ENCODE results near the gene FLT3LG. TPM values are rescaled to one million over a fixed set of nuclear protein-coding genes. Genes with fewer than 3 reads are reported as not detected.
A peak's percentile ranks its signal among the peaks of the same experiment; 100 is the strongest.

FLT3LG gene
- total and polyA plus RNA-seq, 9 of the 15 experiments (the other 6 are each of a cell fraction or from before 2014, with no cell fraction given): 0.31 to 6.4 (median 1.1) TPM

DNA sequence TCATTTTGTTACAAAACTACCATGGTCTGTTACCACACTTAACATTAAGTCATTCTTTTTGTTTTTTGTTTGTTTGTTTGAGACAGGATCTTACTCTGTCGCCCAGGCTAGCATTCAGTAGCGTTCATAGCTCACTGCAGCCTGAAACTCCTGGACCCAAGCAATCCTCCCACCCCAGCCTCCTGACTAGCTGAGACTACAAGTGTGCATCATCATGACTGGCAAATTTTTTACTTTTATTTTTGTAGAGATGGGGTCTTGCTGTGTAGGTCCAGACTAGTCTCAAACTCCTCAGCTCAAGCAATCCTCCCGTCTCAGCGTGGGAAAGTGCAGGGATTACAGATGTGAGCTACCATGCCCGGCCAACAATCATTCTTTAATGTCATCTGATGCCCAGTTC, 17.7 kb upstream of the FLT3LG start:
- ATAC-seq (no peak), FAIRE-seq (no peak), DNase-seq (ENCODE audit: extremely low read depth in 1 of 4, low spot score in 3 of 4) (no peak)
- H3K27me3 ChIP-seq (ENCODE audit: control insufficient read depth in 2 of 2, insufficient read depth in 2 of 2, low read length in 2 of 2): no peaks in the 10 kb centered on the region
- H3K4me2 ChIP-seq (ENCODE audit: insufficient read depth, low read length): no peak overlapping the region
- TF ChIP-seq FIP1L1 (IDR thresholded peaks at IDR 0.05; ENCODE audit: low read depth, low read length, poor library complexity, severe bottlenecking) (no peak), NFE2 (IDR thresholded peaks at IDR 0.05; ENCODE audit: low read depth) (0 out of 2 replicates have a peak, but pooled peaks have one; percentile 42), ZFX (CRISPR knock-in tag; IDR thresholded peaks at IDR 0.05) (no peak), MAFF (IDR thresholded peaks at IDR 0.05; ENCODE audit: low read length) (peak; percentile 20; the same call in 1 of the 2 replicates), MAFG (tag; conservative IDR thresholded peaks at IDR 0.05) (peak; percentile 75), ZNF316 (IDR thresholded peaks at IDR 0.05) (peak; percentile 35; the same call in 1 of the 2 replicates), ZNF121 (CRISPR knock-in tag; conservative IDR thresholded peaks at IDR 0.05) (peak; percentile 71; the same call in 1 of the 2 replicates), C11orf30 (IDR thresholded peaks at IDR 0.05; ENCODE audit: low read depth) (peak; percentile 47; the same call in 1 of the 2 replicates)
- TF ChIP-seq, protein P1, sequence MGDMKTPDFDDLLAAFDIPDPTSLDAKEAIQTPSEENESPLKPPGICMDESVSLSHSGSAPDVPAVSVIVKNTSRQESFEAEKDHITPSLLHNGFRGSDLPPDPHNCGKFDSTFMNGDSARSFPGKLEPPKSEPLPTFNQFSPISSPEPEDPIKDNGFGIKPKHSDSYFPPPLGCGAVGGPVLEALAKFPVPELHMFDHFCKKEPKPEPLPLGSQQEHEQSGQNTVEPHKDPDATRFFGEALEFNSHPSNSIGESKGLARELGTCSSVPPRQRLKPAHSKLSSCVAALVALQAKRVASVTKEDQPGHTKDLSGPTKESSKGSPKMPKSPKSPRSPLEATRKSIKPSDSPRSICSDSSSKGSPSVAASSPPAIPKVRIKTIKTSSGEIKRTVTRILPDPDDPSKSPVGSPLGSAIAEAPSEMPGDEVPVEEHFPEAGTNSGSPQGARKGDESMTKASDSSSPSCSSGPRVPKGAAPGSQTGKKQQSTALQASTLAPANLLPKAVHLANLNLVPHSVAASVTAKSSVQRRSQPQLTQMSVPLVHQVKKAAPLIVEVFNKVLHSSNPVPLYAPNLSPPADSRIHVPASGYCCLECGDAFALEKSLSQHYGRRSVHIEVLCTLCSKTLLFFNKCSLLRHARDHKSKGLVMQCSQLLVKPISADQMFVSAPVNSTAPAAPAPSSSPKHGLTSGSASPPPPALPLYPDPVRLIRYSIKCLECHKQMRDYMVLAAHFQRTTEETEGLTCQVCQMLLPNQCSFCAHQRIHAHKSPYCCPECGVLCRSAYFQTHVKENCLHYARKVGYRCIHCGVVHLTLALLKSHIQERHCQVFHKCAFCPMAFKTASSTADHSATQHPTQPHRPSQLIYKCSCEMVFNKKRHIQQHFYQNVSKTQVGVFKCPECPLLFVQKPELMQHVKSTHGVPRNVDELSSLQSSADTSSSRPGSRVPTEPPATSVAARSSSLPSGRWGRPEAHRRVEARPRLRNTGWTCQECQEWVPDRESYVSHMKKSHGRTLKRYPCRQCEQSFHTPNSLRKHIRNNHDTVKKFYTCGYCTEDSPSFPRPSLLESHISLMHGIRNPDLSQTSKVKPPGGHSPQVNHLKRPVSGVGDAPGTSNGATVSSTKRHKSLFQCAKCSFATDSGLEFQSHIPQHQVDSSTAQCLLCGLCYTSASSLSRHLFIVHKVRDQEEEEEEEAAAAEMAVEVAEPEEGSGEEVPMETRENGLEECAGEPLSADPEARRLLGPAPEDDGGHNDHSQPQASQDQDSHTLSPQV (IDR thresholded peaks at IDR 0.05): 0 out of 2 replicates have a peak, but pooled peaks have one; percentile 22
- H3K4me1 ChIP-seq (replicated peaks in 1 of 2; ENCODE audit: control insufficient read depth in 2 of 2, insufficient read depth in 2 of 2, low read length in 2 of 2): peaks cover 2 to 32% of the 10 kb centered on the region in 2 experiments; a peak in 4 of 5 replicates
- 0 out of 4 replicates have a peak overlapping the region, but pooled peaks of 1 of the 2 experiments have one; percentile 4 for H3K9ac ChIP-seq (ENCODE audit: insufficient read depth in 1 of 2, low read depth in 2 of 2, low read length in 2 of 2)
- POLR2A ChIA-PET: interaction anchor here (0.6 to 1.5 kb wide), 3 partner anchors 9 to 395 kb away, joined by 3 to 4 read pairs (median 3); no protein-coding TSS in a partner anchor
- H4K20me1 ChIP-seq (replicated peaks; ENCODE audit: control insufficient read depth, insufficient read depth, low read length): no peaks in the 10 kb centered on the region
- H3K9me1 ChIP-seq (ENCODE audit: control insufficient read depth, insufficient read depth, low read length): no peaks in the 10 kb centered on the region
- H2AFZ ChIP-seq (ENCODE audit: low read depth, low read length): no peak overlapping the region
- peak overlapping the region; percentile 26; the same call in 2 of the 3 replicates for H3K27ac ChIP-seq (ENCODE audit: extremely low read depth, low read depth, low read length)
- in situ Hi-C loops (cut with MboI): no loop called here
- intact Hi-C loops (cut with micrococcal nuclease): no loop called here
- no peaks in the 10 kb centered on the region for H3K9me3 ChIP-seq (replicated peaks; ENCODE audit: control insufficient read depth, insufficient read depth, low read depth, low read length)
- H3K36me3 ChIP-seq (ENCODE audit: control insufficient read depth, insufficient read depth, low read length): peaks cover 43% of the 10 kb centered on the region; the same call in 2 of the 3 replicates
- H3K4me3 ChIP-seq: no peak overlapping the region
- CTCF ChIA-PET (ENCODE audit: low intra/inter-chr PET ratio): no interaction called here
- H3K79me2 ChIP-seq (ENCODE audit: control insufficient read depth, insufficient read depth, low read length): peaks cover 34% of the 10 kb centered on the region
- BruUV-seq (replicated peaks): no TSS peak
- 88% methylated on average over 4 of the region's 5 CpGs for WGBS (ENCODE audit: insufficient coverage, low coverage, missing lambda C conversion rate)
